Activated T-helper 2 cell treated with anti-CD3 and anti-CD28 coated beads, Interferon-gamma antibody, Interleukin-2, Interleukin-4, amounts not matched to agents 10 μg/mL and 5 μg/mL and 100 μg/mL, durations not matched to agents 14 hours and 24 hours and 36 hours (primary cell): Measurements from ENCODE around the gene PTBP3. TPM values are rescaled to one million over a fixed set of nuclear protein-coding genes. Genes with fewer than 3 reads are reported as not detected.
"Not testable (repeated sequence)": the region's sequence is repeated elsewhere in the genome, so short reads cannot be mapped to it uniquely, and the experiment has no call there.

ENCODE experiments used
- DNase-seq: peaks from one replicate; pipeline ENCODE4 v3.0.0; 2021; ENCODE audit warnings: low spot score
- H3K27ac Mint-ChIP-seq: one replicate; pipeline ENCODE4 v1.8.0; 2021; ENCODE audit warnings: mixed read lengths
- H3K27me3 Mint-ChIP-seq: one replicate; pipeline ENCODE4 v1.8.0; 2021; ENCODE audit warnings: low read depth, mixed read lengths
- H3K36me3 Mint-ChIP-seq: one replicate; pipeline ENCODE4 v1.8.0; 2021; ENCODE audit warnings: low read depth, mixed read lengths
- H3K4me1 Mint-ChIP-seq: one replicate; pipeline ENCODE4 v1.8.0; 2021; ENCODE audit warnings: low read depth, mixed read lengths
- H3K4me3 Mint-ChIP-seq: one replicate; pipeline ENCODE4 v1.8.0; 2021; ENCODE audit warnings: low read depth, mild to moderate bottlenecking, moderate library complexity, mixed read lengths
- H3K9me3 Mint-ChIP-seq: one replicate; pipeline ENCODE4 v1.8.0; 2021; ENCODE audit warnings: mixed read lengths
- intact Hi-C: fragments of 100-400 bp; cut with micrococcal nuclease; formaldehyde crosslinking; loops from one replicate; pipeline ENCODE4 v1.15.1; 2023
- total RNA-seq: library from RNA; stranded (reverse); gene quantifications from 2 replicates; pipeline ENCODE4 v1.2.3, GENCODE V29; 2022

PTBP3 gene
- total RNA-seq, 1 donor from 2014 or later, result 108 TPM

- H3K9me3 Mint-ChIP-seq, result no peaks in the 10 kb centered on the region
- intact Hi-C loops, result no loop called here
- no peak overlapping the region for H3K27ac Mint-ChIP-seq
- no peak overlapping the region for H3K4me3 Mint-ChIP-seq
- peaks cover 41% of the 10 kb centered on the region for H3K4me1 Mint-ChIP-seq
- peaks cover 36% of the 10 kb centered on the region for H3K36me3 Mint-ChIP-seq
- no peaks in the 10 kb centered on the region for H3K27me3 Mint-ChIP-seq
- DNase-seq, result no peak
These were observed 59.5 kb downstream of the PTBP3 start for GRCh38 chr9:112273876-112274275.

- Mint-ChIP-seq H3K4me1 (peaks cover 35% of the 10 kb centered on the region), H3K4me3 (no peak overlapping the region), H3K27ac (no peak overlapping the region), H3K36me3 (peaks cover 36% of the 10 kb centered on the region), H3K9me3 (no peaks in the 10 kb centered on the region), H3K27me3 (no peaks in the 10 kb centered on the region)
- intact Hi-C loops, result no loop called here
- DNase-seq, result no peak
These were observed 61.8 kb downstream of the PTBP3 start for GRCh38 chr9:112271466-112272098.

- Mint-ChIP-seq H3K9me3 (no peaks in the 10 kb centered on the region), H3K27me3 (no peaks in the 10 kb centered on the region), H3K27ac (no peak overlapping the region), H3K4me1 (peaks cover 20% of the 10 kb centered on the region), H3K36me3 (peaks cover 35% of the 10 kb centered on the region), H3K4me3 (no peak overlapping the region)
- intact Hi-C loops, result no loop called here
- DNase-seq, result no peak
These were observed 65.0 kb downstream of the PTBP3 start for GRCh38 chr9:112268413-112268812.

- H3K9me3 Mint-ChIP-seq, H3K27ac Mint-ChIP-seq, H3K4me1 Mint-ChIP-seq, intact Hi-C loops, DNase-seq, H3K27me3 Mint-ChIP-seq, H3K4me3 Mint-ChIP-seq: not testable (repeated sequence)
- H3K36me3 Mint-ChIP-seq, result peaks cover 37% of the 10 kb centered on the region
These were observed 66.3 kb downstream of the PTBP3 start for GRCh38 chr9:112267086-112267485.

- Mint-ChIP-seq H3K27me3 (no peaks in the 10 kb centered on the region), H3K36me3 (peaks cover 46% of the 10 kb centered on the region), H3K9me3 (no peaks in the 10 kb centered on the region), H3K27ac (no peak overlapping the region), H3K4me3 (no peak overlapping the region), H3K4me1 (peaks cover 16% of the 10 kb centered on the region)
- intact Hi-C loops, result no loop called here
- DNase-seq, result no peak
These were observed 68.0 kb downstream of the PTBP3 start for GRCh38 chr9:112265391-112265790.

- intact Hi-C loops, result no loop called here
- peaks cover 12% of the 10 kb centered on the region for H3K4me1 Mint-ChIP-seq
- no peaks in the 10 kb centered on the region for H3K9me3 Mint-ChIP-seq
- no peak overlapping the region for H3K27ac Mint-ChIP-seq
- no peaks in the 10 kb centered on the region for H3K27me3 Mint-ChIP-seq
- no peak overlapping the region for H3K4me3 Mint-ChIP-seq
- H3K36me3 Mint-ChIP-seq, result peaks cover 59% of the 10 kb centered on the region
- no peak for DNase-seq
These were observed 70.8 kb downstream of the PTBP3 start for GRCh38 chr9:112262577-112262976.

- Mint-ChIP-seq H3K9me3 (no peaks in the 10 kb centered on the region), H3K36me3 (peaks cover 59% of the 10 kb centered on the region), H3K27me3 (no peaks in the 10 kb centered on the region), H3K27ac (no peak overlapping the region), H3K4me3 (no peak overlapping the region), H3K4me1 (peaks cover 12% of the 10 kb centered on the region)
- DNase-seq, result no peak
- intact Hi-C loops, result no loop called here
These were observed 72.3 kb downstream of the PTBP3 start for GRCh38 chr9:112261133-112261532.

- intact Hi-C loops, result no loop called here
- Mint-ChIP-seq H3K36me3 (peaks cover 57% of the 10 kb centered on the region), H3K4me3 (no peak overlapping the region)
These were observed 75.3 kb downstream of the PTBP3 start for GRCh38 chr9:112258106-112258505.

GRCh38 chr9:112252194-112252593, 81.2 kb downstream of the PTBP3 start:
- Mint-ChIP-seq H3K9me3 (no peaks in the 10 kb centered on the region), H3K36me3 (peaks cover 51% of the 10 kb centered on the region), H3K4me3 (no peak overlapping the region), H3K27me3 (no peaks in the 10 kb centered on the region), H3K27ac (no peak overlapping the region), H3K4me1 (peaks cover 26% of the 10 kb centered on the region)
- no peak for DNase-seq
- intact Hi-C loops, result loop anchor here (2.0 kb wide), 1 partner anchor 79 kb away; no protein-coding TSS in a partner anchor

More at GRCh38 chr9:112258106-112258505, 75.3 kb downstream of the PTBP3 start:
- Mint-ChIP-seq H3K9me3 (no peaks in the 10 kb centered on the region), H3K27me3 (no peaks in the 10 kb centered on the region), H3K27ac (no peak overlapping the region), H3K4me1 (peaks cover 12% of the 10 kb centered on the region)
- DNase-seq, result no peak

- H3K27ac Mint-ChIP-seq, result peak overlapping the region; percentile 34
- H3K36me3 Mint-ChIP-seq, result peaks cover 54% of the 10 kb centered on the region
- intact Hi-C loops, result loop anchor here (2.0 kb wide), 2 partner anchors 30 to 74 kb away; partner anchors contain the start of gene SUSD1
- H3K9me3 Mint-ChIP-seq, result no peaks in the 10 kb centered on the region
- no peak for DNase-seq
- H3K27me3 Mint-ChIP-seq, result no peaks in the 10 kb centered on the region
- H3K4me3 Mint-ChIP-seq, result no peak overlapping the region
- peaks cover 26% of the 10 kb centered on the region for H3K4me1 Mint-ChIP-seq
These were observed 84.1 kb downstream of the PTBP3 start for GRCh38 chr9:112249277-112249676.

GRCh38 chr9:112248722-112249121, 84.7 kb downstream of the PTBP3 start:
- Mint-ChIP-seq H3K4me1 (peaks cover 26% of the 10 kb centered on the region), H3K4me3 (no peak overlapping the region), H3K27ac (peak overlapping the region; percentile 34)

GRCh38 chr9:112247090-112247489, 86.3 kb downstream of the PTBP3 start:
- Mint-ChIP-seq H3K9me3 (no peaks in the 10 kb centered on the region), H3K36me3 (peaks cover 46% of the 10 kb centered on the region), H3K27ac (no peak overlapping the region), H3K4me1 (peaks cover 22% of the 10 kb centered on the region), H3K4me3 (no peak overlapping the region), H3K27me3 (no peaks in the 10 kb centered on the region)
- intact Hi-C loops, result no loop called here
- DNase-seq, result no peak

More at GRCh38 chr9:112248722-112249121, 84.7 kb downstream of the PTBP3 start:
- intact Hi-C loops, result loop anchor here (2.0 kb wide), 2 partner anchors 30 to 74 kb away; partner anchors contain the start of gene SUSD1
- Mint-ChIP-seq H3K36me3 (peaks cover 52% of the 10 kb centered on the region), H3K27me3 (no peaks in the 10 kb centered on the region), H3K9me3 (no peaks in the 10 kb centered on the region)
- no peak for DNase-seq

- intact Hi-C loops, result no loop called here
- Mint-ChIP-seq H3K4me3 (no peak overlapping the region), H3K36me3 (peaks cover 36% of the 10 kb centered on the region), H3K4me1 (peaks cover 21% of the 10 kb centered on the region), H3K27me3 (no peaks in the 10 kb centered on the region), H3K27ac (no peak overlapping the region), H3K9me3 (no peaks in the 10 kb centered on the region)
- DNase-seq, result no peak
These were observed 88.3 kb downstream of the PTBP3 start for GRCh38 chr9:112245126-112245525.
